ENCODE data around the gene SMARCB1. TPM values are rescaled to one million over a fixed set of nuclear protein-coding genes. Genes with fewer than 3 reads are reported as not detected.

Gene SMARCB1
- total RNA-seq, 2 donors from 2014 or later, result 46.6 to 54.8 TPM

- no peak for ATAC-seq
- intact Hi-C loops (cut with DNase I), result no loop called here
These were observed 29.9 kb upstream of the SMARCB1 start for GRCh38 chr22:23756891-23757290.

GRCh38 chr22:23759566-23759965 lies 27.2 kb upstream of the SMARCB1 start:
- no peak for ATAC-seq
- DNase-seq, result no peak
- intact Hi-C loops (cut with DNase I), result no loop called here

More at GRCh38 chr22:23756891-23757290, 29.9 kb upstream of the SMARCB1 start:
- DNase-seq, result no peak

- intact Hi-C loops (cut with DNase I), result no loop called here
- no peak for ATAC-seq
- no peak for DNase-seq
These were observed 26.7 kb upstream of the SMARCB1 start for GRCh38 chr22:23760056-23760455.

- ATAC-seq (peak; percentile 6 to 21), DNase-seq (no peak)
- intact Hi-C loops (cut with DNase I), result no loop called here
These were observed 23.8 kb upstream of the SMARCB1 start, which contains the start of gene C22orf15 for GRCh38 chr22:23762842-23763578. Gene C22orf15, plus strand, starts transcription at chr22:23762990. Its CDS starts 317 bp downstream, at chr22:23763307.

GRCh38 chr22:23763579-23763945 lies 23.2 kb upstream of the SMARCB1 start:
- DNase-seq (no peak), ATAC-seq (peak in 1 of 2 donors; percentile 13)
- intact Hi-C loops (cut with DNase I), result no loop called here

- DNase-seq, result no peak
- intact Hi-C loops (cut with DNase I), result no loop called here
These were observed 22.8 kb upstream of the SMARCB1 start for GRCh38 chr22:23763954-23764353.

GRCh38 chr22:23764899-23765881 lies 21.6 kb upstream of the SMARCB1 start:
- ATAC-seq (no peak), DNase-seq (no peak)

More at GRCh38 chr22:23763954-23764353, 22.8 kb upstream of the SMARCB1 start:
- no peak for ATAC-seq

GRCh38 chr22:23767303-23767672 lies 19.5 kb upstream of the SMARCB1 start:
- intact Hi-C loops (cut with DNase I), result loop anchor here (5.0 kb wide), 1 partner anchor 80 kb away; no protein-coding TSS in a partner anchor
- peak; percentile 3 to 4 for ATAC-seq
- no peak for DNase-seq

More at GRCh38 chr22:23764899-23765881, 21.6 kb upstream of the SMARCB1 start:
- intact Hi-C loops (cut with DNase I), result loop anchor here (5.0 kb wide), 1 partner anchor 82 kb away; no protein-coding TSS in a partner anchor

- DNase-seq, result peak; percentile 88
- intact Hi-C loops (cut with DNase I), result loop anchor here (5.0 kb wide), 1 partner anchor 79 kb away; no protein-coding TSS in a partner anchor
- peak; percentile 81 to 85 for ATAC-seq
These were observed 18.9 kb upstream of the SMARCB1 start, which contains the start of gene CHCHD10 for GRCh38 chr22:23767673-23768548. Gene CHCHD10, minus strand, starts transcription at chr22:23767972. Its CDS starts 98 bp downstream, at chr22:23767874.

- ATAC-seq (no peak), DNase-seq (no peak)
- intact Hi-C loops (cut with DNase I), result loop anchor here (5.0 kb wide), 1 partner anchor 78 kb away; no protein-coding TSS in a partner anchor
These were observed 17.3 kb upstream of the SMARCB1 start for GRCh38 chr22:23769321-23769965.

GRCh38 chr22:23772315-23772648 lies 14.5 kb upstream of the SMARCB1 start:
- ATAC-seq (no peak), DNase-seq (no peak)
- intact Hi-C loops (cut with DNase I), result no loop called here

- intact Hi-C loops (cut with DNase I), result no loop called here
- DNase-seq (peak; percentile 75), ATAC-seq (peak; percentile 35 to 43)
These were observed 13.9 kb upstream of the SMARCB1 start, which contains the start of gene MMP11 for GRCh38 chr22:23772649-23773473. Gene MMP11, plus strand, starts transcription at chr22:23772849. Its CDS starts 22 bp downstream, at chr22:23772871.

- peak; percentile 63 to 70 for ATAC-seq
- no peak for DNase-seq
These were observed 13.2 kb upstream of the SMARCB1 start for GRCh38 chr22:23773483-23774113.

GRCh38 chr22:23774114-23774921 lies 12.4 kb upstream of the SMARCB1 start:
- ATAC-seq, result no peak
- intact Hi-C loops (cut with DNase I), result no loop called here
- DNase-seq, result no peak

More at GRCh38 chr22:23773483-23774113, 13.2 kb upstream of the SMARCB1 start:
- intact Hi-C loops (cut with DNase I), result no loop called here

GRCh38 chr22:23774922-23775436 lies 11.8 kb upstream of the SMARCB1 start:
- peak; percentile 6 to 10 for ATAC-seq
- DNase-seq, result no peak
- intact Hi-C loops (cut with DNase I), result no loop called here
